ENCODE measurements around the gene LYZ.

DNA sequence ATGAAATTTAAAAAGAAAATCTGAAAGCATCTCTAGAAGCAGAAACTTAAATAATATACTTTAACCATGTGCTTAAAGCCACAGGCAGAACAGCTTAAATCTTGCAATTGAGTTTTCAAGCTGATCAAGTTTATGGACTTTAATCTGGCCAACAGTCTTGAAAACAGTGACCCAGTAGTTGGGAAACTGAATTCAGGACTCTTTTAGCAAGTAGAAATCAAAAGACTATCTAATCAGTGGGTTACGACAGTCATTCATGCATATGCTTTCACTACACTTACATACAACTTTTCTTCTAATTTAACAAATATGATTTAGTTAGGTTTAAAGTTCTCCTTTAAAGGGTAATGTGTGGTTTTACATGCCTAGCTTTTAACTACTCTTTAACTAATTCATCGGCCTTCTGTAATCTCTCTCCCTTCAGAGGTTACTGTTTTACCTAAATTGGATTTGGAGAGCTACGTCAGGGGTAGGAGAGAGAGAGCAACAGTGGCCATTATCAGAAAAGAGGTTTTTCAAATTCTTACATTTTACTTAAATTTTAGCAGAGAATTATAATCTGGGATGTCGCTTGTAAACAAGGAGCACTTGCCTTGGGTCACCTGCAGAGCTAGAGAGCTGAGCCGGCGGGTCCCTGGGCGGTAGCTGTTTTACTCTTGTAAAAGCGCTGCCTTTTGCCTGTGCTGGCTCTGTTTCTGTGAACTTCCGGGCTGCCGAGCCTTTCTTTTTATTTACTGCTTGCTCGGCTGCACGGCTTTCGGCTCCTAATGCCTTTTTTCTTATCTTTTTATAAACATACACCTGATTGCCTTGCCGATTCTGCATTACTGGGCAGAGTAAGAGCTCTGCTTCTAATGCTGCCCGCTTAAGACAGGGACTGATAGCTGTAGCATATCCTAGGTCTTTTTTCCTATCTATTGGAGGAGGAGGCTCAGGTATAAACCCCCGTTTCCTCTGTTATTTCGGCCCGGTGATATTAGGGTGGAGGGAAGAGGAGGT, 17.4 kb upstream of the LYZ start:
- TF ChIP-seq CTCF (optimal IDR thresholded peaks at IDR 0.05 in 1 of 3, IDR thresholded peaks at IDR 0.05 in 1 of 3, conservative IDR thresholded peaks at IDR 0.05 in 1 of 3; ENCODE audit: extremely low read depth in 1 of 3, insufficient read depth in 2 of 3, low read length in 3 of 3), result no peak
- no peak for TF ChIP-seq EZH2 (IDR thresholded peaks at IDR 0.05; ENCODE audit: low read length)

Measured in keratinocyte (primary cell).